Effector memory CD8-positive, alpha-beta T cell (primary cell): ENCODE measurements around the gene DUOX2.
"Not testable (repeated sequence)": the region's sequence is repeated elsewhere in the genome, so short reads cannot be mapped to it uniquely, and the experiment has no call there.

Experiments used
- ATAC-seq: fragments of 150-1000 bp; cut with Tn5 transposase; replicated peaks from 2 replicates; pipeline ENCODE4 v1.10.0; 2021; ENCODE audit warnings: mild to moderate bottlenecking, moderate library complexity
- DNase-seq, 3 experiments: peaks; one replicate each; pipeline ENCODE4 v3.0.0; 2021
- H3K27ac Mint-ChIP-seq, 2 donors: one replicate each; pipeline ENCODE4 v1.8.0; 2022; ENCODE audit warnings: mild to moderate bottlenecking in 2 of 2, mixed read lengths in 2 of 2, moderate library complexity in 2 of 2
- H3K27me3 Mint-ChIP-seq, 2 donors: one replicate each; pipeline ENCODE4 v1.8.0; 2022; ENCODE audit warnings: mixed read lengths in 2 of 2
- H3K36me3 Mint-ChIP-seq: one replicate; pipeline ENCODE4 v1.8.0; 2022; ENCODE audit warnings: mild to moderate bottlenecking, moderate library complexity, mixed read lengths; ENCODE audit not compliant: insufficient read depth
- H3K4me1 Mint-ChIP-seq, 2 donors: one replicate each; pipeline ENCODE4 v1.8.0; 2022; ENCODE audit warnings: low read depth in 2 of 2, mixed read lengths in 2 of 2
- H3K4me3 Mint-ChIP-seq, 2 donors: one replicate each; pipeline ENCODE4 v1.8.0; 2022; ENCODE audit warnings: mild to moderate bottlenecking in 2 of 2, mixed read lengths in 2 of 2, moderate library complexity in 2 of 2
- H3K9me3 Mint-ChIP-seq, 2 donors: one replicate each; pipeline ENCODE4 v1.8.0; 2022; ENCODE audit warnings: mixed read lengths in 2 of 2

Gene DUOX2

DNA sequence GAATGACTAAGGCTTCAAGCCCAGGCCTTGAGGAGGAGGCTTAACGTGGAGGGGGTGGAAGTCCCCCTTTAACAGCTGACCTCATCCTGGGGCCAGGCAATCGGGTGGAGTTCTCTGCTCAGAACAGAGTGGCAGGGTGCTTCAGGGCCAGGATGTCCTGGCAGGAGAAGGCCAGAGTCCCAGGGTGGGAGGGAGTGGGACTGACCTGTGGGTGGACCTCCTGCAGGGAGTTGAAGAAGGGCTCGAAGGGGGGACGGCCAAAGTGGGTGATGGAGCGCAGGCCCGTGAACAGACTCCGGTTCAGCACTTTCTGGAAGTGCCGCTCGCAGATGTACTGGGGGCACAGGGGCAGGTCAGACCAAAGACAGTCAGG, 19.6 kb downstream of the DUOX2 start:
- H3K9me3 Mint-ChIP-seq, result no peaks in the 10 kb centered on the region
- ATAC-seq (no peak), DNase-seq (no peak)
- no peaks in the 10 kb centered on the region for H3K36me3 Mint-ChIP-seq
- H3K4me3 Mint-ChIP-seq, result no peak overlapping the region
- no peak overlapping the region for H3K27ac Mint-ChIP-seq
- peaks cover 30% of the 10 kb centered on the region in 2 donors for H3K27me3 Mint-ChIP-seq
- no peaks in the 10 kb centered on the region for H3K4me1 Mint-ChIP-seq

GRCh38 chr15:45093622-45094357, 20.2 kb downstream of the DUOX2 start:
- Mint-ChIP-seq H3K4me1 (no peaks in the 10 kb centered on the region), H3K4me3 (no peak overlapping the region), H3K36me3 (no peaks in the 10 kb centered on the region), H3K27me3 (peaks cover 32% of the 10 kb centered on the region in 2 donors), H3K27ac (no peak overlapping the region), H3K9me3 (no peaks in the 10 kb centered on the region)
- no peak for DNase-seq
- ATAC-seq, result no peak

- Mint-ChIP-seq H3K4me1 (no peaks in the 10 kb centered on the region), H3K9me3 (no peaks in the 10 kb centered on the region), H3K27ac (no peak overlapping the region), H3K36me3 (no peaks in the 10 kb centered on the region), H3K27me3 (peaks cover 34 to 35% of the 10 kb centered on the region in 2 donors), H3K4me3 (no peak overlapping the region)
- DNase-seq, result no peak
- no peak for ATAC-seq
These were observed 21.0 kb downstream of the DUOX2 start for GRCh38 chr15:45093013-45093412.

DNA sequence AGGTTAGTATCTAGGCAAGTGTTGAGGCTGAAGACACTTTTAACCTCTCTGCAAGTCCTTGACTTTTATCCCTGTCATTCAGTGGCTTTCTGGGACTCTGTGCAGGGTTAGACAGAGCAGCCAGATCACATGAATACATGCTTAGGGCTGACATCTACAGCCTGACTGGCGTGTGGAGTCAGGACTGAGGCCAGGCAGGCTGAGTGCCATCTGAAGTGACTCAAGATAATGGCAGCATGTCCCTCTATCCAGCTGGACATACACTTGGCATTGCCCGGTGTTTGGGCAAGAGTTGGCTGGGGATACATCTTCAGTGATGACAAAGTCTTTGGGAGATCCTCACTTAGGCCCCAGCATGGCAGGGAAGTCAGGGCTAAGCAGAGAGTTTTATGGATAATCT, 22.4 kb downstream of the DUOX2 start:
- Mint-ChIP-seq H3K9me3 (no peaks in the 10 kb centered on the region), H3K4me3 (no peak overlapping the region), H3K4me1 (no peaks in the 10 kb centered on the region), H3K27me3 (peaks cover 42 to 43% of the 10 kb centered on the region in 2 donors), H3K36me3 (no peaks in the 10 kb centered on the region), H3K27ac (no peak overlapping the region)
- DNase-seq (no peak), ATAC-seq (no peak)

DNA sequence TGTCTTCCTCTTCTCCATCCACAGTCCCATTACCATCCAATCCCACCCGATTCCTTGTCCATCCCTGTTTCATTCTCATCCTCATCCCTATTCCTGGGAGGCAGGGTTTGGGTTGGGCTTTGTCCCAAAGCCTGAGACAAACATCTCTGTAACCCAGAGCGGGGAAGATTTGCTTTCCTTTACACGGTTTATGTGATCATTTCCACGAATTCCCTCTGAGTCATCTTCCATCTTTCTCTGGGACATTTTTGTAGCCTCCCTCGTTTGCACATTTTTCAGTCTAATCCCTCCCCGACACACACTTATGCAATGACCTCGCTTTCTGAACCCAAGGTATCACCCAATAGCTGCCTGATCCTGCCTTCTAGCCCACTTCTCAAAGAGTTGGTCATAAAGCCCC, 22.8 kb downstream of the DUOX2 start:
- no peaks in the 10 kb centered on the region for H3K4me1 Mint-ChIP-seq

GRCh38 chr15:45089712-45090373, 24.1 kb downstream of the DUOX2 start:
- DNase-seq, result no peak
- Mint-ChIP-seq H3K9me3 (no peaks in the 10 kb centered on the region), H3K36me3 (no peaks in the 10 kb centered on the region), H3K27me3 (peaks cover 43 to 48% of the 10 kb centered on the region in 2 donors), H3K27ac (no peak overlapping the region), H3K4me1 (no peaks in the 10 kb centered on the region), H3K4me3 (no peak overlapping the region)
- ATAC-seq, result no peak

More for the DNA sequence above, 22.8 kb downstream of the DUOX2 start:
- peaks cover 42 to 43% of the 10 kb centered on the region in 2 donors for H3K27me3 Mint-ChIP-seq
- no peak overlapping the region for H3K27ac Mint-ChIP-seq
- DNase-seq, result no peak
- H3K36me3 Mint-ChIP-seq, result no peaks in the 10 kb centered on the region
- no peak for ATAC-seq
- H3K4me3 Mint-ChIP-seq, result no peak overlapping the region
- no peaks in the 10 kb centered on the region for H3K9me3 Mint-ChIP-seq

DNA sequence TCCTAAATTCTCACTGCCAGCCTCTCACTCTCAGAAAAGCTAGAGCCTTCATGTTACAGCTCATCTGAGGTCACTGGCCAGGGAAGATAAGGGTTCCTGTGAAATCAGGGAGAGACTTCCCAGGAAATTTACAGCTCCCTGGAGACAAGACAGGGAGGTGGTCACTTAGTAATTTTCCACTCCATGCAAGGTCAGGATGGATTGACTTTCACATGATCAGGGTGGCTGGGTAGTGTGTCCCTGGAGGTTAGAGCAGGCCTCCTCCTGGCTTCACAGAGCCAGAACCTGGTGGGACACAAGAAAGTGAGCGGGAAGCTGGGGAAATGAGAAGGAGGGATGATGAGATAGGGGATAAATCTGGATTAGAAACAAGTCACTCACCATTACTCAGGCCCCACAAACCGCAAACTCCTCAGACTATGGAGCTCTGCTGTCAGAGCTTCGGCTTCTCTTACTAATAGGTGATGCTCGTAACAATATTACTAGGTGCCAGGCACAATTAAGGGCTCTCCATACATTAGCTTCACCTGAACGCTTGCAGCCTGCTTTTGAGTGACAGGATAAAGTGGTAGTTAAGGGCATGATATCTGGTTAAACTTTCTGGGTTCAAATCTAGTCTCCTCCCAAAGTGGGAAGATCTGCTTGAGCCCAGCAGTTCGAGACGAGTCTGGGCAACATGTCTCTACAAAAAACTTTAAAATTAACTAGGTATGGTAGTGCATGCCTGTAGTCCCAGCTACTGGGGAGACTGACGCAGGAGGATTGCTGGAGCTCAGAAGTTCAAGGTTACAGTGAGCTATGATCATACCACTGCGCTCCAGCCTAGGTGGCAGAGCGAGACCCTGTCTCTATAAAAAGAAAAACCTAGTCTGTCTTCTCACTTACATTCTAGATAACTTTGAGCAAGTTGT, 24.9 kb downstream of the DUOX2 start:
- ATAC-seq (no peak), DNase-seq (no peak)
- Mint-ChIP-seq H3K4me3 (no peak overlapping the region), H3K36me3 (no peaks in the 10 kb centered on the region), H3K4me1 (no peaks in the 10 kb centered on the region), H3K27ac (no peak overlapping the region), H3K9me3 (no peaks in the 10 kb centered on the region), H3K27me3 (peaks cover 47 to 54% of the 10 kb centered on the region in 2 donors)

DNA sequence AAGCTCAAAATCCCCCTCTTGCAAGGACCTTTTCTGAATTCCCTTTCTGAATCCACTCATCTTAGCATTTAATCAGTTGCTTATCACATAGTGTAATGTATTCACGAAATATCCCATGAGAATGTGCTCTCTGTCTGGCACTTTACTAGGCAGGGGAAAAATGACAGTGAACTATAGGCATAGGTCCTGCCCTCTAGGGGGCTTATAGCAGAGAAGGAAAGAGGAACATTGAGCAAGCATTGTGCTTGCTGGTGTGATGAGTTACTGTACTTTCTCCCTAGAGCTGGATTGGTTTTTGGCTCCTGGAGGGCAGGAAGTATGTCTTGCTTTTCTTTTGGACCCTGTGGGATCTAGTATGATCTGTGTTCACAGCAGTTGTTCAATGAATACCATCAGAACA, 26.5 kb downstream of the DUOX2 start:
- Mint-ChIP-seq H3K4me1 (no peaks in the 10 kb centered on the region), H3K36me3 (no peaks in the 10 kb centered on the region), H3K27ac (no peak overlapping the region), H3K9me3 (no peaks in the 10 kb centered on the region), H3K4me3 (no peak overlapping the region), H3K27me3 (peaks cover 53 to 61% of the 10 kb centered on the region in 2 donors)
- DNase-seq (no peak), ATAC-seq (no peak)

GRCh38 chr15:45084163-45084562, 29.8 kb downstream of the DUOX2 start:
- no peak overlapping the region for H3K4me3 Mint-ChIP-seq
- no peaks in the 10 kb centered on the region for H3K9me3 Mint-ChIP-seq
- H3K27ac Mint-ChIP-seq, result no peak overlapping the region
- DNase-seq (no peak), ATAC-seq (no peak)
- no peaks in the 10 kb centered on the region for H3K36me3 Mint-ChIP-seq
- H3K27me3 Mint-ChIP-seq, result peaks cover 37 to 41% of the 10 kb centered on the region in 2 donors
- no peaks in the 10 kb centered on the region for H3K4me1 Mint-ChIP-seq

- Mint-ChIP-seq H3K27me3 (peaks cover 32 to 33% of the 10 kb centered on the region in 2 donors), H3K36me3 (no peaks in the 10 kb centered on the region), H3K27ac (no peak overlapping the region), H3K4me1 (no peaks in the 10 kb centered on the region), H3K4me3 (no peak overlapping the region), H3K9me3 (no peaks in the 10 kb centered on the region)
- DNase-seq (no peak), ATAC-seq (no peak)
These were observed 30.7 kb downstream of the DUOX2 start for GRCh38 chr15:45083223-45083622.

- not testable (repeated sequence) for DNase-seq, H3K4me3 Mint-ChIP-seq, ATAC-seq, H3K27ac Mint-ChIP-seq, H3K36me3 Mint-ChIP-seq, H3K9me3 Mint-ChIP-seq, H3K4me1 Mint-ChIP-seq
- H3K27me3 Mint-ChIP-seq, result peaks cover 29 to 32% of the 10 kb centered on the region in 2 donors
These were observed 31.6 kb downstream of the DUOX2 start for GRCh38 chr15:45082412-45082811.

- H3K27me3 Mint-ChIP-seq, result peaks cover 23 to 25% of the 10 kb centered on the region in 2 donors
These were observed 33.4 kb downstream of the DUOX2 start for GRCh38 chr15:45080593-45080992.

DNA sequence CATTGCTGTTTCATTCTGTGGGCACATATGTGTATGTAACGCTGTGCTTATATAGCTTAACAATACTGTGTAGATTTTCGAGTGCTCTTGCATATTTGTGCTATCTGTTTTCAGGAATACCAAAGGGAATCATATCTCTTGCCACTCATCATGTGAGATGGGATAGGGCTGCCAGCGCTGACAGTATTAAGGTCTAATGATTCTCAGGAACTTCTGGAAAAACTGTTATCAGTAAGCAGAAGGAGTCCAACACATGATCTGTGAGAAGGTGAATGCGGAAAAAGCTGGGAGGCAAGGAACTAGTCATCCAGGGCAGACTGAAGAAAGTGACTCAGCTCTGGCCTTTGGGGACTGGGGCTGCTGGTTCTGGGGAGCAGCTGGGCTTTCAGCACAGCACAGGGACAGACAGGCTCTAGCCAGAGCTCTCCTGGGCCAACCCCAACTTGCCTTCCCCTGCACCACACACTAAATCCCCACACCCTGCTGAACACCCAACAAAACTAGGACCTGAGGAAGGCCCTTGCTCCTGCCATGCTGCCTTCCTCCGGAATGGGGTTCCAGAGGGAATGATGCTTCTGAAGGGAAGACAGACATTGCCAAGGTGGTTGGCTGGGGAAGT, 34.2 kb downstream of the DUOX2 start:
- not testable (repeated sequence) for H3K4me3 Mint-ChIP-seq, H3K4me1 Mint-ChIP-seq, H3K27ac Mint-ChIP-seq, DNase-seq, ATAC-seq, H3K36me3 Mint-ChIP-seq, H3K9me3 Mint-ChIP-seq
- peaks cover 17 to 25% of the 10 kb centered on the region in 2 donors for H3K27me3 Mint-ChIP-seq

More at GRCh38 chr15:45080593-45080992, 33.4 kb downstream of the DUOX2 start:
- not testable (repeated sequence) for H3K4me3 Mint-ChIP-seq, ATAC-seq, H3K27ac Mint-ChIP-seq, H3K9me3 Mint-ChIP-seq, H3K36me3 Mint-ChIP-seq, H3K4me1 Mint-ChIP-seq, DNase-seq
